Mucosa of rectum (tissue), 2 donors: ENCODE measurements around the gene ASL.
"Not testable (repeated sequence)": the region's sequence is repeated elsewhere in the genome, so short reads cannot be mapped to it uniquely, and the experiment has no call there.

ENCODE experiments used
- H3K27ac ChIP-seq, 2 donors: one replicate each; pipeline ENCODE4 v1.7.0; 2013; ENCODE audit warnings: inconsistent platforms in 2 of 2, low read depth in 2 of 2, low read length in 2 of 2
- H3K27me3 ChIP-seq, 2 donors: one replicate each; pipeline ENCODE4 v1.7.0; 2013; ENCODE audit warnings: low read length in 2 of 2; ENCODE audit not compliant: control insufficient read depth in 2 of 2, insufficient read depth in 2 of 2
- H3K36me3 ChIP-seq, 2 donors: one replicate each; pipeline ENCODE4 v1.7.0; 2013; ENCODE audit warnings: low read length in 2 of 2; ENCODE audit not compliant: control insufficient read depth in 2 of 2, insufficient read depth in 2 of 2
- H3K4me1 ChIP-seq, 2 donors: one replicate each; pipeline ENCODE4 v1.7.0; 2013; ENCODE audit warnings: low read length in 2 of 2, mild to moderate bottlenecking in 1 of 2; ENCODE audit not compliant: control insufficient read depth in 2 of 2, insufficient read depth in 2 of 2
- H3K4me3 ChIP-seq, 2 donors: one replicate each; pipeline ENCODE4 v1.7.0; 2013; ENCODE audit warnings: low read length in 2 of 2
- H3K9ac ChIP-seq, 2 donors: one replicate each; pipeline ENCODE4 v1.7.0; 2013; ENCODE audit warnings: low read length in 2 of 2, low read depth in 1 of 2, mild to moderate bottlenecking in 1 of 2
- H3K9me3 ChIP-seq, 2 donors: one replicate each; pipeline ENCODE4 v1.7.0; 2013; ENCODE audit warnings: low read length in 2 of 2; ENCODE audit not compliant: control insufficient read depth in 2 of 2
- donor health status: healthy.
- donor health status: Normal muscosa, but diverticular disease.

Gene ASL

GRCh38 chr7:66099551-66100407, 24.2 kb downstream of the ASL start:
- no peaks in the 10 kb centered on the region for H3K27me3 ChIP-seq
- H3K4me1 ChIP-seq = peaks cover 5% of the 10 kb centered on the region in 2 donors
- H3K9me3 ChIP-seq = no peaks in the 10 kb centered on the region
- H3K27ac ChIP-seq = peak overlapping the region; percentile 93 to 95
- H3K4me3 ChIP-seq = peak overlapping the region; percentile 66 to 74
- peak overlapping the region; percentile 72 to 77 for H3K9ac ChIP-seq
- H3K36me3 ChIP-seq = peaks cover 0 to 4% of the 10 kb centered on the region in 2 donors

DNA sequence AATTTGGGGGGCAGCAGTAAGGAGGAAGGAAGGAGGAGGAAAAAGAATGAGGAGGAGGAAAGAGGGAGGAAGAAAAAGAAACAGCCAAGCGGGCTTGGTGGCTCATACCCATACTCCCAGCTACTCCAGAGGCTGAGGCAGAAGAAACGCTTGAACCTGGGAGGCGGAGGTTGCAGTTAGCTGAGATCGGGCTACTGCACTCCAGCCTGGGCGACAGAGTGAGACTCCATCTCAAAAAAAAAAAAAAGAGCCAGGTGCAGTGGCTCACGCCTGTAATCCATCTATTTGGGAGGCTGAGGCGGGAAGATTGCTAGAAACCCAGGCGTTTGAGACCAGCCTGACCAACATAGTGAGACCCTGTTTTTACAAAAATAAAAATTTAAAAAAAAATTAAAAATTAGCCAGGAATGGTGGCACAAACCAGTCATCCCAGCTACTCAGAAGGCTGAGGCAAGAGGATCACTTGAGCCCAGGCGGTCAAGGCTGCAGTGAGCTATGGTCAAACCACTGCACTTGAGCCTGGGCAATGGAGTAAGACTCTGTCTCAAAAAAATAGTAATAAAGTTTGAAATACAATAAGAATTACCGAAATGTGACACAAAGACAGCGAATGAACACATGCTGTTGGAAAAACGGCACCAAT, 24.9 kb downstream of the ASL start:
- Histone ChIP-seq H3K9ac (peak overlapping the region; percentile 72 to 77), H3K36me3 (no peaks in the 10 kb centered on the region), H3K27ac (peak overlapping the region; percentile 93 to 95), H3K4me3 (peak overlapping the region; percentile 66 to 74), H3K27me3 (no peaks in the 10 kb centered on the region), H3K4me1 (peaks cover 5% of the 10 kb centered on the region in 2 donors), H3K9me3 (no peaks in the 10 kb centered on the region)

DNA sequence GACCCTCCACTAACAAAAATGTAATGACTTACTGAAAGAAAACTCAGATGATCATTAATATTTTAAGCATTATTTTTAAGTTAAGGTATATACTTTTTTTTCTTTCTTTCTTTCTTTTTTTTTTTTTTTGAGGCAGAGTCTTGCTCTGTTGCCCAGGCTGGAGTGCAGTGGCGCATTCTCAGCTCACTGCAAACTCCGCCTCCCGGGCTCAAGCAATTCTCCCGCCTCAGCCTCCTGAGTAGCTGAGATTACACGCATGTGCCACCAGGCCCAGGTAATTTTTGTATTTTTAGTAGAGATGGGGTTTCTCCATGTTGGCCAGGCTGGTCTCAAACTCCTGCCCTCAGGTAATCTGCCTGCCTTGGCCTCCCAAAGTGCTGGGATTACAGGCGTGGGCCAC, 26.5 kb downstream of the ASL start:
- H3K9me3 ChIP-seq, H3K36me3 ChIP-seq, H3K27me3 ChIP-seq, H3K4me3 ChIP-seq, H3K27ac ChIP-seq, H3K9ac ChIP-seq, H3K4me1 ChIP-seq: not testable (repeated sequence)

GRCh38 chr7:66103994-66104393, 28.4 kb downstream of the ASL start:
- not testable (repeated sequence) for H3K9ac ChIP-seq, H3K27me3 ChIP-seq, H3K4me1 ChIP-seq, H3K4me3 ChIP-seq, H3K36me3 ChIP-seq, H3K9me3 ChIP-seq, H3K27ac ChIP-seq

GRCh38 chr7:66105263-66105748, 29.7 kb downstream of the ASL start:
- H3K9ac ChIP-seq = no peak overlapping the region
- H3K36me3 ChIP-seq = no peaks in the 10 kb centered on the region

DNA sequence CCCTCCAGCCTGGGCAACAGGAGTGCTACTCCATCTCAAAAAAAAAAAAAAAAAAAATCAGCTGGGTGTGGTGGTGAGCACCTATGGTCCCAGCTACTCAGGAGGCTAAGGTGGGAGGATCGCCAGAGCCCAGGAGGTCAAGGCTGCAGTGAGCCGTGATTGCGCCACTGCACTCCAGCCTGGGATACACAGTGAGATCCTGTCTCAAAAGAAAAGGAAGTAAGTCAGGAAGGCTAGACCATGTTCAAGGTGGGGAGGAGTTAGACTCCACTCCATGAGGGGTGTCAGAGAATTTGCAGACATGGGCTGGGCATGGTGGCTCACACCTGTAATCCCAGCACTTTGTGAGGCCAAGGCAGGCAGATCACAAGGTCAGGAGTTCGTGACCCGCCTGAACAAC, 32.8 kb downstream of the ASL start:
- H3K4me1 ChIP-seq, H3K36me3 ChIP-seq, H3K27me3 ChIP-seq, H3K4me3 ChIP-seq, H3K9me3 ChIP-seq, H3K27ac ChIP-seq, H3K9ac ChIP-seq: not testable (repeated sequence)

More at GRCh38 chr7:66105263-66105748, 29.7 kb downstream of the ASL start:
- Histone ChIP-seq H3K27me3 (no peaks in the 10 kb centered on the region), H3K9me3 (no peaks in the 10 kb centered on the region), H3K4me3 (no peak overlapping the region), H3K27ac (no peak overlapping the region), H3K4me1 (no peaks in the 10 kb centered on the region)

GRCh38 chr7:66110856-66111255, 35.2 kb downstream of the ASL start:
- no peaks in the 10 kb centered on the region for H3K9me3 ChIP-seq
- peaks cover 6 to 7% of the 10 kb centered on the region in 2 donors for H3K4me1 ChIP-seq
- no peak overlapping the region for H3K4me3 ChIP-seq
- no peak overlapping the region for H3K9ac ChIP-seq
- no peaks in the 10 kb centered on the region for H3K36me3 ChIP-seq
- H3K27ac ChIP-seq = no peak overlapping the region
- no peaks in the 10 kb centered on the region for H3K27me3 ChIP-seq

- no peaks in the 10 kb centered on the region for H3K9me3 ChIP-seq
- H3K27ac ChIP-seq = peak within 1 kb of the TSS; percentile 98 to 99
- peaks cover 14 to 22% of the 10 kb centered on the region in 2 donors for H3K4me1 ChIP-seq
- H3K36me3 ChIP-seq = peaks cover 0 to 6% of the 10 kb centered on the region in 2 donors
- peak within 1 kb of the TSS; percentile 85 to 98 for H3K9ac ChIP-seq
- H3K27me3 ChIP-seq = no peaks in the 10 kb centered on the region
- H3K4me3 ChIP-seq = peak within 1 kb of the TSS; percentile 93
Measured at GRCh38 chr7:66114743-66115649, 39.4 kb downstream of the ASL start, which contains the start of gene CRCP. Gene CRCP, plus strand, starts transcription at chr7:66114847. Its CDS starts 116 bp downstream, at chr7:66114963.

- not testable (repeated sequence) for H3K9me3 ChIP-seq, H3K27me3 ChIP-seq, H3K9ac ChIP-seq, H3K27ac ChIP-seq, H3K4me3 ChIP-seq
- peaks cover 14 to 22% of the 10 kb centered on the region in 2 donors for H3K4me1 ChIP-seq
- peaks cover 4 to 11% of the 10 kb centered on the region in 2 donors for H3K36me3 ChIP-seq
Measured at GRCh38 chr7:66116680-66117420, 41.2 kb downstream of the ASL start.
